HepG2 (cell line): ENCODE results near the gene NNAT. TPM values are rescaled to one million over a fixed set of nuclear protein-coding genes. Genes with fewer than 3 reads are reported as not detected.

Experiments used
- ATF5 ChIP-seq: sonication (generic); formaldehyde crosslinking; IDR thresholded peaks from 2 replicates; pipeline ENCODE4 v1.4.0; 2020; ENCODE audit warnings: mild to moderate bottlenecking, low read depth, missing genetic modification reagents
- GMEB2 ChIP-seq: IDR thresholded peaks from 2 replicates; pipeline ENCODE4 v1.6.1; 2016; ENCODE audit warnings: missing biosample characterization, missing genetic modification reagents, low read depth
- HINFP ChIP-seq: sonication (generic); formaldehyde crosslinking; IDR thresholded peaks from 2 replicates; pipeline ENCODE4 v1.4.0; 2020; ENCODE audit warnings: low read depth, mild to moderate bottlenecking, missing genetic modification reagents
- HOXA5 ChIP-seq: sonication (generic); formaldehyde crosslinking; IDR thresholded peaks from 2 replicates; pipeline ENCODE4 v1.4.0; 2020; ENCODE audit warnings: missing genetic modification reagents
- KDM5A ChIP-seq: fragments of 200-600 bp; sonication (generic); IDR thresholded peaks from 2 replicates; pipeline ENCODE4 v1.7.0; 2018; ENCODE audit warnings: antibody characterized with exemption, mild to moderate bottlenecking, low read length, borderline replicate concordance
- MXD4 ChIP-seq: IDR thresholded peaks from 2 replicates; pipeline ENCODE4 v1.6.1; 2016; ENCODE audit warnings: mild to moderate bottlenecking, missing biosample characterization, missing genetic modification reagents
- NCOA2 ChIP-seq: sonication (generic); formaldehyde crosslinking; IDR thresholded peaks from 2 replicates; pipeline ENCODE4 v1.8.0; 2022; ENCODE audit warnings: inconsistent platforms
- PPARG ChIP-seq: conservative IDR thresholded peaks from 2 replicates; pipeline ENCODE4 v1.6.1; 2016; ENCODE audit warnings: missing biosample characterization, missing genetic modification reagents
- RAD21 ChIP-seq: fragments of 450-650 bp; formaldehyde crosslinking; IDR thresholded peaks from 2 replicates; pipeline ENCODE4 v1.5.0; 2020; ENCODE audit warnings: mild to moderate bottlenecking
- RBFOX2 ChIP-seq: fragments of 200-400 bp; formaldehyde crosslinking; IDR thresholded peaks from 2 replicates; pipeline ENCODE4 v1.6.1; 2017; ENCODE audit warnings: low read depth, mild to moderate bottlenecking, low read length
- RBM22 ChIP-seq: fragments of 200-400 bp; formaldehyde crosslinking; optimal IDR thresholded peaks from 2 replicates; pipeline ENCODE3; 2017; ENCODE audit warnings: mild to moderate bottlenecking, low read length, moderate library complexity
- SOX13 ChIP-seq, 3 experiments: fragments of 450-650 bp in 1 of 3; sonication (generic) in 1 of 3; formaldehyde crosslinking in 1 of 3; IDR thresholded peaks in 2 of 3; conservative IDR thresholded peaks in 1 of 3; 2 replicates each; pipeline versions ENCODE4 v1.5.0 to v1.6.1; 2016 to 2020; ENCODE audit warnings: antibody characterized with exemption in 1 of 3, mild to moderate bottlenecking in 1 of 3, missing compliant biosample characterization in 1 of 3, missing genetic modification reagents in 1 of 3, moderate library complexity in 1 of 3
- TFAP4 ChIP-seq: sonication (generic); IDR thresholded peaks from 2 replicates; pipeline ENCODE4 v1.6.1; 2016; ENCODE audit warnings: low read depth, borderline replicate concordance
- ZFP36L1 ChIP-seq: sonication (generic); formaldehyde crosslinking; IDR thresholded peaks from 2 replicates; pipeline ENCODE4 v1.8.0; 2022; ENCODE audit warnings: mild to moderate bottlenecking, missing genetic modification reagents, moderate library complexity
- ZNF225 ChIP-seq: sonication (generic); formaldehyde crosslinking; IDR thresholded peaks from 2 replicates; pipeline ENCODE4 v1.4.0; 2020; ENCODE audit warnings: mild to moderate bottlenecking, missing genetic modification reagents
- ZNF280B ChIP-seq: sonication (generic); formaldehyde crosslinking; IDR thresholded peaks from 2 replicates; pipeline ENCODE4 v1.5.0; 2020; ENCODE audit warnings: missing genetic modification reagents, mild to moderate bottlenecking, borderline replicate concordance
- ZNF335 ChIP-seq: sonication (generic); formaldehyde crosslinking; IDR thresholded peaks from 2 replicates; pipeline ENCODE4 v1.4.0; 2020; ENCODE audit warnings: missing genetic modification reagents
- ZNF343 ChIP-seq: sonication (generic); formaldehyde crosslinking; IDR thresholded peaks from 2 replicates; pipeline ENCODE4 v1.4.0; 2020; ENCODE audit warnings: mild to moderate bottlenecking, missing genetic modification reagents
- ZNF552 ChIP-seq: sonication (generic); formaldehyde crosslinking; IDR thresholded peaks from 2 replicates; pipeline ENCODE4 v1.9.0; 2022; ENCODE audit warnings: missing genetic modification reagents, mild to moderate bottlenecking, borderline replicate concordance
- ZNF776 ChIP-seq: sonication (generic); formaldehyde crosslinking; IDR thresholded peaks from 2 replicates; pipeline ENCODE4 v1.4.0; 2020; ENCODE audit warnings: mild to moderate bottlenecking, missing genetic modification reagents
- ZNF784 ChIP-seq: sonication (generic); formaldehyde crosslinking; IDR thresholded peaks from 2 replicates; pipeline ENCODE4 v1.5.1; 2020; ENCODE audit warnings: missing genetic modification reagents, mild to moderate bottlenecking, borderline replicate concordance
- ZNF839 ChIP-seq: sonication (generic); formaldehyde crosslinking; IDR thresholded peaks from 2 replicates; pipeline ENCODE4 v1.4.0; 2020; ENCODE audit warnings: missing genetic modification reagents, mild to moderate bottlenecking, borderline replicate concordance
- polyA plus RNA-seq, 8 experiments: library from polyadenylated mRNA; depleted of rRNA in 3 of 8; stranded (reverse) in 7 of 8; unstranded in 1 of 8; fragments of >200 nt; fragmentation: Illumina TruSeq in 4 of 8; extraction: Trizol in 4 of 8; gene quantifications; 2 replicates each; pipeline versions ENCODE4 v1.2.1 to v1.2.3, GENCODE V29; 2011 to 2016; ENCODE audit warnings: low read depth in 4 of 8, missing spikeins in 1 of 8, mixed read lengths in 1 of 8; ENCODE audit not compliant: insufficient read depth in 1 of 8
- total RNA-seq, 5 experiments: library from RNA; depleted of rRNA; stranded (reverse); fragments of >200 nt; fragmentation: Illumina TruSeq; extraction: Trizol; gene quantifications; 2 replicates each; pipeline ENCODE4 v1.2.3, GENCODE V29; 2016; ENCODE audit warnings: low read depth in 1 of 5

The NNAT gene
- total and polyA plus RNA-seq, 2 of the 13 experiments (the other 11 are each of a cell fraction or from before 2014, with no cell fraction given) = not detected

GRCh38 chr20:37534401-37535157 is 13.5 kb downstream of the NNAT start (continued):
- TF ChIP-seq ATF5 (CRISPR knock-in tag) = no peak
- TF ChIP-seq ZNF839 (CRISPR knock-in tag) = no peak
- TF ChIP-seq RBM22 = no peak
- no peak for TF ChIP-seq ZNF225 (CRISPR knock-in tag)
- 0 out of 2 replicates have a peak, but pooled peaks have one; percentile 69 for TF ChIP-seq MXD4
- no peak for TF ChIP-seq GMEB2 (CRISPR knock-in tag)
- no peak for TF ChIP-seq ZFP36L1 (CRISPR knock-in tag)
- no peak for TF ChIP-seq HOXA5 (CRISPR knock-in tag)
- no peak for TF ChIP-seq ZNF280B (CRISPR knock-in tag)
- no peak for TF ChIP-seq ZNF552 (CRISPR knock-in tag)
- TF ChIP-seq ZNF335 (CRISPR knock-in tag) = peak; percentile 91
- TF ChIP-seq NCOA2 (CRISPR knock-in tag) = no peak
- TF ChIP-seq TFAP4 = peak; percentile 16; the same call in 1 of the 2 replicates
- peak; percentile 60; the same call in 1 of the 2 replicates for TF ChIP-seq KDM5A
- TF ChIP-seq ZNF784 = no peak
- TF ChIP-seq HINFP = no peak
- no peak for TF ChIP-seq SOX13 (IDR thresholded peaks at IDR 0.05)
- TF ChIP-seq SOX13 (CRISPR knock-in tag; conservative IDR thresholded peaks at IDR 0.05 in 1 of 2, IDR thresholded peaks at IDR 0.05 in 1 of 2) = 0 out of 4 replicates have a peak, but pooled peaks of 1 of the 2 experiments have one; percentile 5
- TF ChIP-seq RBFOX2 = no peak
- TF ChIP-seq ZNF343 (CRISPR knock-in tag) = no peak
- no peak for TF ChIP-seq ZNF776
- TF ChIP-seq PPARG (CRISPR knock-in tag) = peak; percentile 82
- peak; percentile 93 for TF ChIP-seq RAD21 (CRISPR knock-in tag)
